HG02759 (cell line): ENCODE data around the gene RPTOR.
"Not testable (repeated sequence)": the region's sequence is repeated elsewhere in the genome, so short reads cannot be mapped to it uniquely, and the experiment has no call there.

Experiments
- ATAC-seq: cut with Tn5 transposase; IDR thresholded peaks from one replicate; pipeline ENCODE4 v1.9.1; 2021; ENCODE audit warnings: mild to moderate bottlenecking, moderate library complexity; ENCODE audit not compliant: unreplicated experiment

The RPTOR gene

DNA sequence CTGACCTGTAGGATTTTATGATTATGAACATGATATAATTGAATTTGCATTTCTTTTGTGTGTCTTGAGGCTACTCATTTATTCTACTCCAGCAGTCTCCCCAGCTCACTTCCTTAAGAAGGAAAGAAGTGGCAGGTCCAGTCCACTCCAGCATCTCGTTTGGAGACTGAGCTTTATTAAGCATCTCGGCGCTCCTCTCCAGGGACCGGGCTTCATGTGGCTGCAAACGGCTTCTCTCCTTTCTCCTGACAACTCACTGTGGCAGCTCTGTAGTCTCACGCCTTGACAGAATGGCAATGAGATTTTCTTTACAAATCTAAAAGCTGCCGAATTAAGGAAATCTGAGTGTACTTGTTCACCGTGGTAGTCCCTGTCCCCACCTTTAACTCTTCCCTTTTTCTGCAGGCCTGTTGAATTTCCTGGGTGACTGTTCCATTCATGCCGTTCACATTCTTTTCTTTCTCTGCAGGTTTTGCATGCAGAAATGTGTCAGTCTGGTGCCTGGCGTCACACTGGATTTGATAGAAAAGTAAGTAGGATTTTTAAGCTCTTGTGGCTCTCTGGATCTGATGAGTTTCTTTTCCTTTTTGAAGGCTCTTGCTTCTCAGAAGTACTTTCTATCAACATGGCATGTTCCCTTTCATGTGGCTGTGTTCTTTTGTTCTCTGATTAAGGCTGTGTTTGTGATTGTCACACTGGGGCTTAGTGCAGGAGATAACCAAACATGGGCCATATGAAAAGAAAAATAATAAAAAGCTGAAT is 246.5 kb downstream of the RPTOR start:
- no peak for ATAC-seq

DNA sequence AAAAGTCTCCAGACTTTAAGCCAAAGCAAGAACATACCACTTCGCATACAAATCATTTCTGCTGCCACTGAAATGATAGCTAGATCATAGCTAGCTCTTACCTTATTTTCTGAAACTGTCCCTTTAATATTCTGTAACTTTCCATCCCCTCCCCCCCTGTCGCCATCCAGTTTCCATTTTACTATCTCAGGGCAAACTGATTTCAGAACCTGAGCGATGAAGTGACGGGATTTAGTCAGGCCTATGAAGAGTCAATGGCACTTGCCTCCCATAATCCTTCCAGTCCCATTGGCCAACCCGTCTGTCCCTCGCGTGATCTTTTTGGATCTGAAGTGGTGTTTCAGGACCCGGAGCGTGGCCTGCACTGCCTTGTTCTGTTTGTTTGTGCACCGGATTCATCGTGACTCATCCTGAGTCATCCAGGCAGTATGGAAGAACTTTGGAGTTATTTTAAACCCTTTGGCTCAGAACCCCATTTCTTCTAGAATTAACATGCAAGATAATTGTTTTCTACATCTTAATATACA is 247.2 kb downstream of the RPTOR start:
- ATAC-seq: no peak

- ATAC-seq: no peak
These were observed 247.7 kb downstream of the RPTOR start for GRCh38 chr17:80792373-80792781.

GRCh38 chr17:80793421-80793820 is 248.8 kb downstream of the RPTOR start:
- no peak for ATAC-seq

GRCh38 chr17:80793851-80794267 is 249.2 kb downstream of the RPTOR start:
- no peak for ATAC-seq

GRCh38 chr17:80794281-80795089 is 249.8 kb downstream of the RPTOR start:
- no peak for ATAC-seq

GRCh38 chr17:80795090-80795580 is 250.5 kb downstream of the RPTOR start:
- no peak for ATAC-seq

DNA sequence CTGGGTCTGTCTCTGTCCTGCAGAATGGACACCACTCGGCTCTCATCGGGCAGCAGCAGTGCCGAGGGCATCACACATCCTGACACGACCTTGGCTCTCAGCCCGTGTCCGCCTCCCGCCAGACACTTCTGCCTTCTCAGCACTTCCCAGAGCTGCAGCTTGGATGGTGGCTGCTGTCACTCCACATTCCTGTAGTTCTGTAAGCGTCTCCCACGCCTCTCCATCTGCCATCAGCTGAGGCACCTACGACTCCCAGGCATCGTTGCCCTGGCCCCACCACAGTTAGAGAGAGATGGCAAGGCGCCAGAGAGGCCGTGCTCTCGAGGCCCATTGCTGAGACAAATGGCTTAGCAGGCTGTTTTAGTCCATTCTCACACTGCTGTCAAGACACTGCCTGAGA is 251.1 kb downstream of the RPTOR start:
- no peak for ATAC-seq

DNA sequence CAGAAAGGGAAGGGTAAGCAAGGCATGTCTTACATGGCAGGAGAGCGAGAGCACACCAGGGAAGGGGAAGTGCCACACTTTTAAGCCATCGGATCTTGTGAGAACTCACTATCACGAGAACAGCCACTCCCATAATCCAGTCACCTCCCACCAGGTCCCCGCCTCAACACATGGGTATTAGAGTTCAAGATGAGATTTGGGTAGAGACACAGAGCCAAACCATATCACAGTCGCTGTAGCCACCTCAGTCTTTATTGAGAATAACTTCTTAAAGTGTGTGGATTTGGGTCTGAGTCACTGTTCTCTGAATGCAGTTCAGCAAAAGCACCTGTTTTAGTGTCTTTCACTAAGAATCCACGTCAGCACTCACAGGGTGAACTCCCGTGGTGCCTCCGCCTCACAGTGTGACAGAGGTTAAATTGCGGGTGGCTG is 251.8 kb downstream of the RPTOR start:
- no peak for ATAC-seq

- not testable (repeated sequence) for ATAC-seq
These were observed 252.6 kb downstream of the RPTOR start for GRCh38 chr17:80797222-80797621.

DNA sequence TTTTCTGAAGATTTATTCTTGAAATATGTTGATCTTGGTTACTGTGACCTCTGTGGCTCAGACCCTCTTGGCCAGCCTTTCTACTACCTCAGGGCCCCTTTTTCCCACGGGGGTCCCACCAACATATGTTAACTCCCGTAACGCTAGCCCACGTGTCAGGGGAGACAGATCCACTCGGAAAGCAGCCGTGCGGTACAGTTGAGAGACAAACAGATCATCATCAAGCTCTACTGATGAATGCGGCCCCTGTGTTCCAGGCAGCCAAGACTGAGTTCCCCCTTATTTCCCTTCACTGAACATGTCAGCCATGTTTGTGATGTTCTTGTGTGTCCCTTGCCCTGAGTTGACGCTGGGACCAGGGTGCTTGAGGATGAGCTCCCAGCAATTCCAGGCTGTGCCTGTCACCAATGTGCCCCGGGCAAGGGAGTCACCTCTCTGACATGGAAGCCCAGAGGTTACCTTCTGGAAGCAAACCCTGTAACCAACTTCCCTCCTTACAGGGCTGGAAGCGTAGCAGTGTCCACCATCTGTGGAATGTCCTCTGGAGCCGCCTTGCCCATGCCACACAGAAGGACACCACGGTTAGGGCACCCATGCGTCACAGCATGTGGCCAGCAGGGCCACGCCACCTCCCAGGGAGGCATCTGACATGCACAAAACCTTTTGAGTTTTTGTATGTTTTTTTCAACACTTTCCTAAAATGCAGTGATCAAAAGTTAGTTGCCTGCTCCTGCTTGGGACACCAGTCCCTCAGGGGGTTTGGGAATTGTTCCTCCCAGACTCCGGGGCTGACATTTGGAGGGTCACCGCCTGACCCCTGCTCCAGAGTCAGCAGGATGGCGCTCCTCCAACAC is 253.3 kb downstream of the RPTOR start:
- ATAC-seq: no peak

DNA sequence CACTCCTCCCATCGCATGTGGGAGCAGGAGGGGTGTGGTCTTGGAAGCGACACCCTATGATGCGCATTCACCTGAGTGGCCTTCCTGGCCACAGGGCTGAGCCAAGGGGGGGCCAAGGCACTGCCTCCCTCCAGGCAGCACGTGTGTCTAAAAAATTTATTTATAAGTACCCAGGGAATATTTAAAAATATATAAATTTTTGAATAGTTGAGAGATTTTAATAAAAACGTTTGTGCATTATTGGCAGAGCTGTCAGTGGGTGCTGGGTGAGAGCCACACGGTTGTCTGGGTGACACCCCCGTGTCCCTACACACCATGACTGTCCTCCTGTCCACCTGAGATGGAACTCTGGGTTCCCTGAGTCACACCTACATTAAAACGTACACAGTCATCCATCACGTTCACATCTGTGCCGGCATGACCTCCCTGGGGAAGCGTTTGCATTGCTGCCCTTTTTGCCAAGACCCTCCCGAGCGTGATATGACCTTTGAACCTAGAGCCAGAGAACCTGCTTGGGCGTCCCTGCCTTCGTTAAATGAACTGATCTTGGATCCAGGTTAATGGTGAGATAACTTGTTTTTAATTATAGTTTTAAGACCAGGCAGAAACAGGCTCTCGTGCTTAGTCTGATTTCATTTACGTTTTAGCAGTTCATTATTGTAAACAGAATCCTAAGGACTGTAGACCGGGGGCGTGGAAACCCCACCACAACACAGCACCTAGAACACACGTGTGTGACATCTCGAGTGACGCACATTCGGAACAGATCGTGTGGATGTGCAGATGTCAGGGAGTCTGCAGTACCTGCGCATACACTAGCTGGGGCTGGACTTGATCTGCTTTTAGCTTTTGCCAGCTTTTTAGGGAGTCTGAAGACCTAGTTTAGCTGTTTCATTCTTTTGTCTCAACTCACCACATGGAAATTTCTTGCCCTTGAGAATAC is 254.2 kb downstream of the RPTOR start:
- ATAC-seq: no peak

DNA sequence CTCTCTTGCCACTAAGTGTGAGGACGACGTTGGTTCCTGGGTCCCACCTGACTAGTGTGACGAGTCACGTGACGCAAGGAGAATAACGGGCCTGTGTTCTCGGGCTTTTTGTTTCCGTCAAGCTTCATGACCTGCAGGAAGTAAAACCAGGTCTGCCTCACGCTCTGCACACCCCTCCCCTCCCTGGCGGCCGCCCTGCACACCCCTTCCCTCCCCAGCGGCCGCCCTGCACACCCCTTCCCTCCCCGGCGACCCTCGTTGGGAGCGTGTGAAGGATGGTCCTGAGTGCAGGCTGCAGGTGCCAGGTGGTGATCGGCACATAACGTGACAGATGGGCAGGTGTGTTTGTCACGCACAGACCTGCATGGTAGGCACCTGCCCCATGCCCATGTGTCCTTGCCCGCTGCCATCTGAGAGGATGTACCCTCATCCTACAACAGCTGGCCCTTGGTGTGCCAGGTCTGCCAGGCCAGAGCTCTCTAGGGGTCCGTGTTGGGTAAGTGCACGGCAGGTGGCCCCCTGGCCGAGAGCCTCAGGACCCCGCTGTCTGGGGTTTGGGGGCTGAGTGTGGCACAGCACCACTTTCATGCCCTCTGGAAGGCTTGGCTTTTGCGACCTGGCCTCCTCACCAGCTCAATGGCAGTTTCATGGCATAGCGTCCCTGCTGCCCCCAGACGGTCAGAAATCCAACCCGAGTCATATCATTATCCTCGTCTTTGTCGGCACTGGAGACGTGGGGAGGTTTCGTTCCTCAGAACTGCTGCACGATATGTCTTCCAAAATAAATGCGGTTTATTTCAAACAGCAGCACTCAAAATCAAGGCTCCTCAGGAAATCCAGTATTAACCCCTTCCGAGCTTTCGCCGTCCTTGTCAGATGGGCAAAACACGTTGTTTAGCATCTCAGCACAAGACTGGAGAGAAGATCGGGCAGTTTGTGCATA is 255.2 kb downstream of the RPTOR start:
- no peak for ATAC-seq

GRCh38 chr17:80800481-80801391 is 256.1 kb downstream of the RPTOR start:
- ATAC-seq: no peak

GRCh38 chr17:80802626-80803450 is 258.2 kb downstream of the RPTOR start:
- no peak for ATAC-seq
